ENCODE results near the gene PDYN.

DNA sequence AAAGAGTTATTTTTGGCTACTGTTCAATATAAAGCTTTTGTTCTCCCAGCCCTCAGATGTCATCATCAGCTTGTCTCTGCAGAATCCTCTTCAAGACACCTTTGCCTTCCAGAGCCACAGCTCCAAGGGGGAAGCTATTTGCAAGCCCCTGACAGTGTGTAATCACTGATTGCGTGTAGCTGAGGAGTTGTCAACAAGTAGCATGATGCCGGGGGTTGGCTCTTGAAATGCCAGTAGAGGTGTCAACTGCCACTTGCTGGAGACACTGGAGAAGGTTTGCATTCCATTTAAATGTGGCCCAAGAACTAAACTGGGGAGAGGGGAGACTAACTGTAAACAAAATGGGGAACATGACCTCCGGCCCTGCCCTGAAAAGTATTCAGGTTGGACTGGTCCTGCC, 44.3 kb upstream of the PDYN start:
- TF ChIP-seq, protein P1, sequence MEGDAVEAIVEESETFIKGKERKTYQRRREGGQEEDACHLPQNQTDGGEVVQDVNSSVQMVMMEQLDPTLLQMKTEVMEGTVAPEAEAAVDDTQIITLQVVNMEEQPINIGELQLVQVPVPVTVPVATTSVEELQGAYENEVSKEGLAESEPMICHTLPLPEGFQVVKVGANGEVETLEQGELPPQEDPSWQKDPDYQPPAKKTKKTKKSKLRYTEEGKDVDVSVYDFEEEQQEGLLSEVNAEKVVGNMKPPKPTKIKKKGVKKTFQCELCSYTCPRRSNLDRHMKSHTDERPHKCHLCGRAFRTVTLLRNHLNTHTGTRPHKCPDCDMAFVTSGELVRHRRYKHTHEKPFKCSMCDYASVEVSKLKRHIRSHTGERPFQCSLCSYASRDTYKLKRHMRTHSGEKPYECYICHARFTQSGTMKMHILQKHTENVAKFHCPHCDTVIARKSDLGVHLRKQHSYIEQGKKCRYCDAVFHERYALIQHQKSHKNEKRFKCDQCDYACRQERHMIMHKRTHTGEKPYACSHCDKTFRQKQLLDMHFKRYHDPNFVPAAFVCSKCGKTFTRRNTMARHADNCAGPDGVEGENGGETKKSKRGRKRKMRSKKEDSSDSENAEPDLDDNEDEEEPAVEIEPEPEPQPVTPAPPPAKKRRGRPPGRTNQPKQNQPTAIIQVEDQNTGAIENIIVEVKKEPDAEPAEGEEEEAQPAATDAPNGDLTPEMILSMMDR (optimal IDR thresholded peaks at IDR 0.05 in 1 of 3, IDR thresholded peaks at IDR 0.05 in 1 of 3, conservative IDR thresholded peaks at IDR 0.05 in 1 of 3; ENCODE audit: extremely low read depth in 1 of 3, insufficient read depth in 2 of 3, low read length in 3 of 3), result no peak
- TF ChIP-seq EZH2 (IDR thresholded peaks at IDR 0.05; ENCODE audit: low read length), result no peak

All from keratinocyte (primary cell).